WERI-Rb-1 (cell line): ENCODE measurements around the gene MAP3K12.
"Not testable (repeated sequence)": the region's sequence is repeated elsewhere in the genome, so short reads cannot be mapped to it uniquely, and the experiment has no call there.

ENCODE experiments used
- DNase-seq: peaks from one replicate; pipeline ENCODE4 v3.0.0-alpha.2; 2020
- H3K27ac ChIP-seq: fragments of 250-450 bp; sonication (Bioruptor Pico); 2 replicates; pipeline ENCODE4 v1.5.1; 2020; ENCODE audit warnings: mild to moderate bottlenecking, moderate library complexity
- H3K27me3 ChIP-seq: fragments of 250-450 bp; sonication (Bioruptor Pico); 2 replicates; pipeline ENCODE4 v1.5.1; 2021; ENCODE audit warnings: mild to moderate bottlenecking, low read depth, moderate library complexity; ENCODE audit not compliant: insufficient read depth, severe bottlenecking
- H3K36me3 ChIP-seq: fragments of 250-450 bp; sonication (Bioruptor Pico); 2 replicates; pipeline ENCODE4 v1.5.1; 2020; ENCODE audit warnings: mild to moderate bottlenecking, moderate library complexity
- H3K4me3 ChIP-seq: 2 replicates; pipeline ENCODE4 v1.5.1; 2011; ENCODE audit warnings: low read depth, mild to moderate bottlenecking, control low read depth, low read length
- H3K9me3 ChIP-seq: fragments of 250-450 bp; sonication (Bioruptor Pico); 2 replicates; pipeline ENCODE4 v1.5.1; 2021; ENCODE audit warnings: mild to moderate bottlenecking, moderate library complexity; ENCODE audit not compliant: severe bottlenecking
- CTCF ChIP-seq: IDR thresholded peaks from 2 replicates; pipeline ENCODE4 v1.5.1; 2011; ENCODE audit warnings: low read depth, mild to moderate bottlenecking, control low read depth, inconsistent platforms, low read length

MAP3K12 gene

GRCh38 chr12:53441040-53441833 lies 58.0 kb downstream of the MAP3K12 start, which contains the start of gene PRR13:
TSS of gene PRR13 (plus strand) at chr12:53441734. CDS start at chr12:53442715, 981 bp downstream.
- no peak for TF ChIP-seq CTCF
- Histone ChIP-seq H3K4me3 (peak within 1 kb of the TSS; percentile 97), H3K27me3 (no peaks in the 10 kb centered on the region), H3K36me3 (peaks cover 23% of the 10 kb centered on the region), H3K9me3 (no peaks in the 10 kb centered on the region), H3K27ac (peak within 1 kb of the TSS; percentile 96)
- DNase-seq = peak; percentile 99

DNA sequence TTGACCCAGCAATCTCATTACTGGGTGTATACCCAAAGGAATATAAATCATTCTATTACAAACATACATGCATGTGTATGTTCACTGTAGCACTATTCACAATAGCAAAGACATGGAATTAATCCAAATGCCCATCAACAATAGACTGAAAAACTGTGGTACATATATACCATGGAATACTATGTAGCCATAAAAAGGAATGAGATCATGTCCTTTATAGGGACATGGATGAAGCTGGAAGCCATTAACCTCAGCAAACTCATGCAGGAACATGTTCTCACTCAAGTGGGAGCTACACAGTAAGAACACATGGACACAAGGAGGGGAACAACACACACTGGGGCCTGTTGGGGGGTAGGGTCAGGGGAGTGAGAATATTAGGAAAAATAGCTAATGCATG lies 59.7 kb downstream of the MAP3K12 start:
- DNase-seq, H3K27me3 ChIP-seq, H3K27ac ChIP-seq, H3K36me3 ChIP-seq, H3K9me3 ChIP-seq, H3K4me3 ChIP-seq: not testable (repeated sequence)

DNA sequence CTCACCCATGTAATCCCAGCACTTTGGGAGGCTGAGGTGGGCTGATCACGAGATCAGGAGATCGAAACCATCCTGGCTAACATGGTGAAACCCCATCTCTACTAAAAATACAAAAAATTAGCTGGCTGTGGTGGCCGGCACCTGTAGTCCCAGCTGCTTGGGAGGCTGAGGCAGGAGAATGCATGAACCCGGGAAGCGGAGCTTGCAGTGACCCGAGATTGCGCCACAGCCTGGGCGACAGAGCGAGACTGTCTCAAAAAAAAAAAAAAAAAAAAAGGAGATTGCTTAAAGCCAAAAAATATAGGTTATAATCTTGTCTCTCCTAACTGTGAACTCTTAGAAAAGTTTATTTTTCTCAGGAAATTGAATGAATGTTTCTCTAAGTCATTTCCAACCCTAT lies 63.9 kb downstream of the MAP3K12 start:
- not testable (repeated sequence) for H3K4me3 ChIP-seq, H3K36me3 ChIP-seq, H3K9me3 ChIP-seq, H3K27me3 ChIP-seq, DNase-seq, H3K27ac ChIP-seq

- Histone ChIP-seq H3K27ac (no peak overlapping the region), H3K4me3 (no peak overlapping the region), H3K36me3 (no peaks in the 10 kb centered on the region), H3K9me3 (no peaks in the 10 kb centered on the region), H3K27me3 (no peaks in the 10 kb centered on the region)
- TF ChIP-seq CTCF = no peak
- no peak for DNase-seq
Measured at GRCh38 chr12:53431187-53431586, 68.1 kb downstream of the MAP3K12 start.

DNA sequence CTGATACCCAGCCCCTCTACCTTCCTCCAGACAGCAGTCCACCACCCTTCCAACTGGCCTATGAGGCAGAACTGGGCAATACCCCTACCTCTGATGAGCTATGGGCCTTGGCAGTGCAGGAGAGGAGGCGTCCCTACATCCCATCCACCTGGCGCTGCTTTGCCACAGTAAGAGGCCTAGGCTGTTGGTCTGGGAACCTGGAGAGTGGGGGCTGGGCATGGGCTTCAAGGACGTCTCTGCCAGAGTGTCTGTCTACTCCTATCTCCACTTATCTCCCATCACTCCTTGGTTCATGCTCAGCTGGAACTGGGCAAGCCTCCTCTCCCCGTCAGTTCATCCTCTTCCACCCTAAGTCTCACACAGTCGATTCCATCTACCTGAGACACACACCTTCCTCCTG lies 69.1 kb downstream of the MAP3K12 start:
- TF ChIP-seq CTCF = no peak
- H3K4me3 ChIP-seq = no peak overlapping the region
- H3K36me3 ChIP-seq = no peaks in the 10 kb centered on the region
- H3K27me3 ChIP-seq = no peaks in the 10 kb centered on the region
- H3K27ac ChIP-seq = no peak overlapping the region
- DNase-seq = no peak
- no peaks in the 10 kb centered on the region for H3K9me3 ChIP-seq
